ENCODE data around the gene SLC6A6.

SLC6A6 gene

GRCh38 chr3:14451844-14452739 is 49.7 kb downstream of the SLC6A6 start:
- in situ Hi-C loops (cut with MboI; ENCODE audit: low sequenced_read_pairs): no loop called here

- in situ Hi-C loops (cut with MboI; ENCODE audit: low sequenced_read_pairs): no loop called here
Measured at GRCh38 chr3:14452740-14453710, 50.6 kb downstream of the SLC6A6 start.

GRCh38 chr3:14453876-14454638 is 51.7 kb downstream of the SLC6A6 start:
- in situ Hi-C loops (cut with MboI; ENCODE audit: low sequenced_read_pairs): no loop called here

GRCh38 chr3:14454639-14455310 is 52.4 kb downstream of the SLC6A6 start:
- in situ Hi-C loops (cut with MboI; ENCODE audit: low sequenced_read_pairs): no loop called here

GRCh38 chr3:14455571-14456317 is 53.3 kb downstream of the SLC6A6 start:
- in situ Hi-C loops (cut with MboI; ENCODE audit: low sequenced_read_pairs): no loop called here

GRCh38 chr3:14456794-14457193 is 54.4 kb downstream of the SLC6A6 start:
- in situ Hi-C loops (cut with MboI; ENCODE audit: low sequenced_read_pairs): no loop called here

GRCh38 chr3:14457481-14457880 is 55.1 kb downstream of the SLC6A6 start:
- in situ Hi-C loops (cut with MboI; ENCODE audit: low sequenced_read_pairs): no loop called here

GRCh38 chr3:14457999-14458398 is 55.6 kb downstream of the SLC6A6 start:
- in situ Hi-C loops (cut with MboI; ENCODE audit: low sequenced_read_pairs): no loop called here

GRCh38 chr3:14458434-14459275 is 56.2 kb downstream of the SLC6A6 start:
- in situ Hi-C loops (cut with MboI; ENCODE audit: low sequenced_read_pairs): no loop called here

GRCh38 chr3:14459384-14459783 is 57.0 kb downstream of the SLC6A6 start:
- in situ Hi-C loops (cut with MboI; ENCODE audit: low sequenced_read_pairs): no loop called here

- in situ Hi-C loops (cut with MboI; ENCODE audit: low sequenced_read_pairs): no loop called here
Measured at GRCh38 chr3:14459787-14460186, 57.4 kb downstream of the SLC6A6 start.

- in situ Hi-C loops (cut with MboI; ENCODE audit: low sequenced_read_pairs): no loop called here
Measured at GRCh38 chr3:14460342-14461005, 58.1 kb downstream of the SLC6A6 start.

- in situ Hi-C loops (cut with MboI; ENCODE audit: low sequenced_read_pairs): no loop called here
Measured at GRCh38 chr3:14461006-14461747, 58.8 kb downstream of the SLC6A6 start.

GRCh38 chr3:14461748-14462324 is 59.4 kb downstream of the SLC6A6 start:
- in situ Hi-C loops (cut with MboI; ENCODE audit: low sequenced_read_pairs): no loop called here

- in situ Hi-C loops (cut with MboI; ENCODE audit: low sequenced_read_pairs): no loop called here
Measured at GRCh38 chr3:14462738-14463137, 60.3 kb downstream of the SLC6A6 start.

- in situ Hi-C loops (cut with MboI; ENCODE audit: low sequenced_read_pairs): no loop called here
Measured at GRCh38 chr3:14463330-14464140, 61.1 kb downstream of the SLC6A6 start.

Data from hTERT RPE-1 (cell line).